Activated CD8-positive, alpha-beta T cell treated with anti-CD3 and anti-CD28 coated beads, Interleukin-2, amount 10 ng/mL, durations not matched to agents 7 days and 5 days (primary cell): ENCODE results near the gene ARHGAP24. TPM values are rescaled to one million over a fixed set of nuclear protein-coding genes. Genes with fewer than 3 reads are reported as not detected.

Experiments used
- ATAC-seq: fragments of 150-1000 bp; cut with Tn5 transposase; one replicate; pipeline ENCODE4 v1.10.0; 2021; ENCODE audit warnings: moderate library complexity
- CTCF ChIA-PET: fragments of 350-600 bp; sonication (Branson Sonifier 250); formaldehyde crosslinking; loops from one replicate; lab custom pipeline; 2021; ENCODE audit warnings: antibody characterized with exemption; lab: Charles Lee
- POLR2A ChIA-PET: fragments of 350-600 bp; sonication (Branson Sonifier 250); formaldehyde crosslinking; loops from one replicate; lab custom pipeline; 2021; ENCODE audit warnings: antibody characterized with exemption; lab: Charles Lee
- DNase-seq: peaks from one replicate; pipeline ENCODE4 v3.0.0-alpha.2; 2020
- H3K27ac Mint-ChIP-seq: one replicate; pipeline ENCODE4 v1.8.0; 2021; ENCODE audit warnings: mild to moderate bottlenecking, mixed read lengths
- H3K27me3 Mint-ChIP-seq: one replicate; pipeline ENCODE4 v1.8.0; 2021; ENCODE audit warnings: low read depth, mixed read lengths
- H3K36me3 Mint-ChIP-seq: one replicate; pipeline ENCODE4 v1.8.0; 2021; ENCODE audit warnings: low read depth, mixed read lengths
- H3K4me1 Mint-ChIP-seq: one replicate; pipeline ENCODE4 v1.8.0; 2021; ENCODE audit warnings: low read depth, mixed read lengths
- H3K4me3 Mint-ChIP-seq: one replicate; pipeline ENCODE4 v1.8.0; 2021; ENCODE audit warnings: mild to moderate bottlenecking, mixed read lengths
- H3K9me3 Mint-ChIP-seq: one replicate; pipeline ENCODE4 v1.8.0; 2022; ENCODE audit warnings: mixed read lengths; ENCODE audit not compliant: insufficient read depth
- total RNA-seq, 2 experiments: library from RNA; stranded (reverse); gene quantifications; one replicate each; pipeline ENCODE4 v1.2.3, GENCODE V29; 2021

Gene ARHGAP24
- total RNA-seq, 2 experiments from 2014 or later: not detected

DNA sequence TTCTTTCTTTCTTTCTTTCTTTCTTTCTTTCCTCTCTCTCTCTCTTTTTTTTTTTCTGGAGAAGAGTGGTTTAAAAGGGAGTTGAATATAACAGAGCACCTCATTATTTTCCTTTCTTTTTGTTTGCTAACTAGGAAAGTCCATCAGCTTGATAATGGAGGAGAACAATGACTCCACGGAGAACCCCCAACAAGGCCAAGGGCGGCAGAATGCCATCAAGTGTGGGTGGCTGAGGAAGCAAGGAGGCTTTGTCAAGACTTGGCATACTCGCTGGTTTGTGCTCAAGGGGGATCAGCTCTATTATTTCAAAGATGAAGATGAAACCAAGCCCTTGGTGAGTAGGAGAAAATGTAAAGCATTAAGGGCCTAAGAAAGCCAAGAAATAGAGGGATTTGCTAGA lies 95.4 kb downstream of the ARHGAP24 start:
- Mint-ChIP-seq H3K4me1 (no peaks in the 10 kb centered on the region), H3K9me3 (no peaks in the 10 kb centered on the region), H3K36me3 (no peaks in the 10 kb centered on the region), H3K4me3 (no peak overlapping the region), H3K27me3 (no peaks in the 10 kb centered on the region), H3K27ac (no peak overlapping the region)
- no peak for DNase-seq
- no peak for ATAC-seq
- CTCF ChIA-PET: no interaction called here
- POLR2A ChIA-PET: no interaction called here

GRCh38 chr4:85571008-85571407 lies 96.1 kb downstream of the ARHGAP24 start:
- ChIA-PET CTCF (no interaction called here), POLR2A (no interaction called here)
- DNase-seq (no peak), ATAC-seq (no peak)
- H3K36me3 Mint-ChIP-seq: no peaks in the 10 kb centered on the region
- H3K4me1 Mint-ChIP-seq: no peaks in the 10 kb centered on the region
- H3K9me3 Mint-ChIP-seq: no peaks in the 10 kb centered on the region
- no peak overlapping the region for H3K27ac Mint-ChIP-seq
- no peak overlapping the region for H3K4me3 Mint-ChIP-seq
- H3K27me3 Mint-ChIP-seq: no peaks in the 10 kb centered on the region

GRCh38 chr4:85573270-85573669 lies 98.3 kb downstream of the ARHGAP24 start:
- CTCF ChIA-PET: no interaction called here
- DNase-seq (no peak), ATAC-seq (no peak)
- Mint-ChIP-seq H3K27ac (no peak overlapping the region), H3K36me3 (no peaks in the 10 kb centered on the region), H3K4me3 (no peak overlapping the region), H3K4me1 (no peaks in the 10 kb centered on the region), H3K9me3 (no peaks in the 10 kb centered on the region), H3K27me3 (no peaks in the 10 kb centered on the region)
- POLR2A ChIA-PET: no interaction called here

- DNase-seq: no peak
- Mint-ChIP-seq H3K27ac (no peak overlapping the region), H3K4me3 (no peak overlapping the region), H3K4me1 (no peaks in the 10 kb centered on the region), H3K36me3 (no peaks in the 10 kb centered on the region), H3K9me3 (no peaks in the 10 kb centered on the region), H3K27me3 (no peaks in the 10 kb centered on the region)
- CTCF ChIA-PET: no interaction called here
- POLR2A ChIA-PET: no interaction called here
- ATAC-seq: no peak
These were observed 102.4 kb downstream of the ARHGAP24 start for GRCh38 chr4:85577307-85577706.

DNA sequence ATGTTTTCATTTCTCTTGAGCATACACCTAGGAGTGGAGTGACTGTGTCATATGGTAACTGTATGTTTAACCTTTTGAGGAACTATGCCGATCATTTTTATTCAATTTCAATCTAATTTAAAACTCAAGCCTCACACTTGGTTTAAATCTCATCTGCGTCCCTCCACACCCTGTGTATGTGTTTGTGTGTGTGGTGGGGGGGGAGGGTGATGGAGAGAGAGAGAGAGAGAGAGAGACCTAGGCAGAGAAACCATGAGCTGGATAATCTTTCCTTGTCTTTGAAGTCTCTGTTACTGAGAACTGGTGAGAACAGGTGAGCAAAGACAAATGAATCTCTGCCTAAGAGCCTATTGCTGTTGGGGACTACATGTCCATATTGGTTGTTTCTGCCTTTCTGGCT lies 105.0 kb downstream of the ARHGAP24 start:
- H3K4me1 Mint-ChIP-seq: no peaks in the 10 kb centered on the region

GRCh38 chr4:85580489-85580888 lies 105.5 kb downstream of the ARHGAP24 start:
- Mint-ChIP-seq H3K27me3 (no peaks in the 10 kb centered on the region), H3K4me3 (no peak overlapping the region), H3K4me1 (no peaks in the 10 kb centered on the region), H3K27ac (no peak overlapping the region), H3K9me3 (peaks cover 6% of the 10 kb centered on the region), H3K36me3 (no peaks in the 10 kb centered on the region)
- ChIA-PET CTCF (no interaction called here), POLR2A (no interaction called here)
- ATAC-seq (no peak), DNase-seq (no peak)

More for the DNA sequence above, 105.0 kb downstream of the ARHGAP24 start:
- H3K36me3 Mint-ChIP-seq: no peaks in the 10 kb centered on the region
- no peak overlapping the region for H3K4me3 Mint-ChIP-seq
- DNase-seq (no peak), ATAC-seq (no peak)
- H3K9me3 Mint-ChIP-seq: peaks cover 1% of the 10 kb centered on the region
- ChIA-PET POLR2A (no interaction called here), CTCF (no interaction called here)
- no peaks in the 10 kb centered on the region for H3K27me3 Mint-ChIP-seq
- H3K27ac Mint-ChIP-seq: no peak overlapping the region

DNA sequence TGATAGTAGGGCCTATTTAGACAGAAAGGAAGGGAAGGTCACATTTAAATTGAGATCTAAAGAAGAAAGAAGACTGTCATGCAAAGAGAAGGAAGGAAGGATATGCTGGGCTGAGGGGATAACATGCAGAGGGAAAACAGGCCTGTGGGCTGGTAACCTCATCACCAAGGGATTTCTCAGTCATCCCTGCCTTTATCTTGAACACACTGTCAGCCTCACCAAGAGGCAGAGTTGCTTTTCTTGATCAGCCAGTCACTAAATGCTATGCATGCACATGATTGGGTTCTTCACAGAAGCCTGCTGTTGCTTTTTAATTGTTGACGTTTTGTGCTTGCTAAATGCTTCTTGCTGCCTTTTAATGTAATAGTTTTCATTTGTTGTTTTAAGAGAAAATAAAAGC lies 113.0 kb downstream of the ARHGAP24 start:
- no peak for ATAC-seq
- no peak overlapping the region for H3K4me3 Mint-ChIP-seq
- POLR2A ChIA-PET: no interaction called here
- H3K27me3 Mint-ChIP-seq: no peaks in the 10 kb centered on the region
- H3K9me3 Mint-ChIP-seq: peaks cover 6% of the 10 kb centered on the region
- CTCF ChIA-PET: no interaction called here
- no peak for DNase-seq
- H3K27ac Mint-ChIP-seq: no peak overlapping the region
- H3K36me3 Mint-ChIP-seq: no peaks in the 10 kb centered on the region
- no peaks in the 10 kb centered on the region for H3K4me1 Mint-ChIP-seq

DNA sequence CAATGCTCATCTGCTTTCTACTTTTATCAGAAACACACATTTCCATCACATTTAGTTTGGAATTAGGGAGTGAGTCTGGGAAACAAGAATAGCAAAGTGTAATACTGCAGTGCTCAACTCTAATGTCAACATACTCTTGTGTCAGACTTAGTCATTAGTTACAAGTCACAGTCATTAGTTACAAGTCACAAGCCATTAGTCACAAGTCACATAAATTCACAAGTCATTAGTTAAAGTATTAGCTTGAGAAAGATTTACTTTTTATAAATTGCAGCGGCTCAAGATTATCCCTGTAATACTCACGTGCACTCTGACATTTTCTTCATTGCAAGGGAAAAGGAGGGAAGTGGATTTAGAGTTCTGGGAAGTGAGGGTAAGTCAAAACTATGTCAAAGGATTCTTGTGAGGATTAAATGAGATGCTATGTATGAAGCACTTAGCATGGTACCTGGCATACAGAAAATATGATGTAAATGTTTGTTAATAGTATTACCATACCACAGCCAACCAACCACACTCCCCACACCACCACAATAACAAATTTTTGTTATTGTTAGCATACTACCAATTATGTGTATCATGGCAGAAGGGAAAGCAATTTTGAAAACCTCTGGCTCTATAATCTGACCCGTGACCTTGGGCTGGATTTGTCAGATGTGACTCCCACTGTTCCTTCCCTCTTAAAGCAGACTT lies 116.6 kb downstream of the ARHGAP24 start:
- ChIA-PET CTCF (no interaction called here), POLR2A (no interaction called here)
- Mint-ChIP-seq H3K27ac (no peak overlapping the region), H3K9me3 (no peaks in the 10 kb centered on the region), H3K36me3 (no peaks in the 10 kb centered on the region), H3K27me3 (no peaks in the 10 kb centered on the region), H3K4me1 (no peaks in the 10 kb centered on the region), H3K4me3 (no peak overlapping the region)
- DNase-seq: no peak
- no peak for ATAC-seq

DNA sequence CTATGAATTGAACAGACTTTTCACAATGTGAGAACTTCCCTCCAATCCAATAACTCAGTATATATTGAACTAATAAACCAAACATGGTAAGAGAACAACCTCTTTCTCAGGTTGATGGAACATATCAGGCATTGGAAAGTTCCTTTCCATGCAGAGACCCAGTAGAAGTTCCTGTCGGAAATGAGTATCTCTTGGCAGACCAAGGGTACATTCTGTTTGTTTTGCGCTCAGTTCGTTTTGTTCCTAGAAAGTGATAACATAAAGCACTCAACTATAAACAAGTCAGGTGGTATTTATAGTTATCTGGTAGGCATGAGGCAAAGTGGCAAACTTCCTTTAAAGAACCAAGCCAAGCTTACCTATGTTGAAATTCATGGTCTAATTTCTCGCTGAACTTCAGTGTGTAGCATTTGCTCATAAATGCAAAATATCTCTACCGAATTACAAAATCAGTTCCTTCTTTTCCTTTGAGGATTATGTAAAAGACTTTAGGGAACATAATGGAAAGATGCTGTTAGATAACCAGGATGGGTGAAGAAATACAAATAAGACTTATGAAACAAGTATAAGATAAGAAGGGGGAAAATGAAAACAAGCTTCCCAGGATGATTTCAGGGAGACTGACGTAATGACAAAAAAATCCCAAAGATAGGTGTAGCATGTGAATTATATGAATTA lies 120.3 kb downstream of the ARHGAP24 start:
- Mint-ChIP-seq H3K36me3 (no peaks in the 10 kb centered on the region), H3K27me3 (no peaks in the 10 kb centered on the region)

DNA sequence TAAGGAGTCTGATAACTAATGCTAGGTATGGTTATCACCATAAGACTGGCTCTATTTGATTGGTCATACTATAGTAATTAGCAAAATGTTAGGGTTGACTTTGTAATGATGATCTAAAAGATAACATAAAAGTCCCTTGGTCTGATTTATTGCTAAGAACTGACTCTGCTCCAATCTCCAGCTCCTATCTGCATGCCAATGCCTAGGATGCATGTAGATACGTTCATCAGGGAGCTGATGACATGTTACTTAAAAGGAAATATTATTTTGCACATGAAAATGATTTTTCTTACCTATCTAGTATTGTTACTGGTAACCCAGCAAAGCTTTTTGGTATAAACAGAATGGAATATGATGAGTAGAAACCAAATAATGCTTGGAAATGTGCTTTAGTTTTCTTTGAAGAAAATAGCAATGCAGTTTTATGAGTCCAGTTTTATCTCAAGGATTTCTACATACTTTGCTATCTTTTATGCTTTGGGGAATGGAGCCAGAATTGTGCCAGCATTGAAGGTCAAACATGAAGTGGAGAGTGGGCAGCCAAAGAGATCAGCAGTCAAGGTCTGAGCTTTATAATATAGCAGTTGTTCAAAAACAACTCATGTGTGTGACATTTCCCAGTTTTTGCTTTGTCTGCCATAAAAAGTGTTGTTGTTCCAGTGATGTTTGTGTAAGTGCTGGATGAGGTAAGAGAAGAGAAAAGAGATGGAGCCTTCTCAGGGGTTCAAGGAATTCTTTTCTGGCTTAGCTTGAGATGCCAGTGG lies 121.0 kb downstream of the ARHGAP24 start:
- CTCF ChIA-PET: no interaction called here
- POLR2A ChIA-PET: no interaction called here

More for the DNA sequence above, 120.3 kb downstream of the ARHGAP24 start:
- no peaks in the 10 kb centered on the region for H3K9me3 Mint-ChIP-seq
- CTCF ChIA-PET: no interaction called here
- ATAC-seq: no peak
- POLR2A ChIA-PET: no interaction called here
- no peak overlapping the region for H3K4me3 Mint-ChIP-seq
- no peaks in the 10 kb centered on the region for H3K4me1 Mint-ChIP-seq
- no peak overlapping the region for H3K27ac Mint-ChIP-seq
- DNase-seq: no peak

GRCh38 chr4:85598936-85599335 lies 124.0 kb downstream of the ARHGAP24 start:
- ATAC-seq (no peak), DNase-seq (no peak)
- no peaks in the 10 kb centered on the region for H3K9me3 Mint-ChIP-seq
- no peak overlapping the region for H3K4me3 Mint-ChIP-seq
- CTCF ChIA-PET: no interaction called here
- no peaks in the 10 kb centered on the region for H3K4me1 Mint-ChIP-seq
- POLR2A ChIA-PET: no interaction called here
- no peaks in the 10 kb centered on the region for H3K27me3 Mint-ChIP-seq
- no peaks in the 10 kb centered on the region for H3K36me3 Mint-ChIP-seq
- no peak overlapping the region for H3K27ac Mint-ChIP-seq

More for the DNA sequence above, 121.0 kb downstream of the ARHGAP24 start:
- no peak for ATAC-seq
- H3K36me3 Mint-ChIP-seq: no peaks in the 10 kb centered on the region
- H3K27me3 Mint-ChIP-seq: no peaks in the 10 kb centered on the region
- no peaks in the 10 kb centered on the region for H3K9me3 Mint-ChIP-seq
- no peaks in the 10 kb centered on the region for H3K4me1 Mint-ChIP-seq
- no peak overlapping the region for H3K4me3 Mint-ChIP-seq
- H3K27ac Mint-ChIP-seq: no peak overlapping the region
- DNase-seq: no peak

GRCh38 chr4:85600501-85600900 lies 125.6 kb downstream of the ARHGAP24 start:
- Mint-ChIP-seq H3K36me3 (no peaks in the 10 kb centered on the region), H3K4me3 (no peak overlapping the region), H3K27ac (no peak overlapping the region), H3K9me3 (no peaks in the 10 kb centered on the region), H3K4me1 (no peaks in the 10 kb centered on the region), H3K27me3 (no peaks in the 10 kb centered on the region)
- CTCF ChIA-PET: no interaction called here
- no peak for ATAC-seq
- no peak for DNase-seq
- POLR2A ChIA-PET: no interaction called here
